Endothelial cell of umbilical vein (primary cell): ENCODE data around the gene MRM2. TPM values are rescaled to one million over a fixed set of nuclear protein-coding genes. Genes with fewer than 3 reads are reported as not detected.

Experiments used
- BruUV-seq: library from RNA; stranded (reverse); fragments of 400-500 nt; replicated peaks from 2 replicates; lab custom pipeline; 2021; lab: Mats Ljungman, UMichigan
- CTCF ChIA-PET: fragments of 300-600, 350-600 bp; sonication (Branson Sonifier 250); formaldehyde crosslinking; loops from one replicate; lab custom pipeline; 2021; ENCODE audit warnings: antibody characterized with exemption, inconsistent platforms; lab: Charles Lee
- POLR2A ChIA-PET: fragments of 300-600, 350-600 bp; sonication (Branson Sonifier 250); formaldehyde crosslinking; loops from one replicate; lab custom pipeline; 2021; ENCODE audit warnings: antibody characterized with exemption, inconsistent platforms; lab: Charles Lee
- DNase-seq: peaks from one replicate; pipeline ENCODE4 v3.0.0-alpha.2; 2011; ENCODE audit warnings: low read depth, low spot score
- FAIRE-seq: peaks from 2 replicates; lab custom pipeline; 2011; peaks lifted over from hg19 to GRCh38; lab: Jason Lieb, UNC
- H2AFZ ChIP-seq: 2 replicates; pipeline ENCODE4 v1.6.0; 2012; ENCODE audit warnings: low read depth, low read length, control low read depth, inconsistent platforms
- H3K27ac ChIP-seq: 2 replicates; pipeline ENCODE4 v1.5.1; 2011; ENCODE audit warnings: low read depth, mild to moderate bottlenecking, control low read depth, low read length, moderate library complexity; ENCODE audit not compliant: insufficient read depth
- H3K27me3 ChIP-seq, 2 experiments: 2 replicates each; pipeline versions ENCODE4 v1.6.0 to v1.6.1; 2011; ENCODE audit warnings: low read length in 2 of 2, mixed read lengths in 1 of 2; ENCODE audit not compliant: control insufficient read depth in 2 of 2, insufficient read depth in 2 of 2
- H3K36me3 ChIP-seq, 2 experiments: 2 replicates in 1 of 2; 3 replicates in 1 of 2; pipeline ENCODE4 v1.5.1; 2011; ENCODE audit warnings: low read length in 2 of 2, mild to moderate bottlenecking in 1 of 2, moderate library complexity in 1 of 2; ENCODE audit not compliant: control insufficient read depth in 2 of 2, insufficient read depth in 2 of 2; ENCODE audit errors: extremely low read depth in 1 of 2
- H3K4me1 ChIP-seq: 3 replicates; pipeline ENCODE4 v1.5.1; 2011; ENCODE audit warnings: mild to moderate bottlenecking, low read length; ENCODE audit not compliant: control insufficient read depth, insufficient read depth; ENCODE audit errors: extremely low read depth
- H3K4me2 ChIP-seq: 2 replicates; pipeline ENCODE4 v1.6.1; 2011; ENCODE audit warnings: low read length, control low read depth, mixed read lengths; ENCODE audit not compliant: insufficient read depth
- H3K4me3 ChIP-seq, 3 experiments: fragments of 200-600 bp in 1 of 3; sonication (generic), shearing (Covaris generic) in 1 of 3; replicated peaks in 1 of 3; 2 replicates each; pipeline ENCODE4 v1.5.1; 2011 to 2016; ENCODE audit warnings: control low read depth in 3 of 3, low read length in 3 of 3, mild to moderate bottlenecking in 2 of 3, inconsistent platforms in 1 of 3, low read depth in 1 of 3, moderate library complexity in 1 of 3; ENCODE audit not compliant: insufficient read depth in 1 of 3
- H3K79me2 ChIP-seq: 2 replicates; pipeline ENCODE4 v1.6.0; 2012; ENCODE audit warnings: low read length, inconsistent platforms; ENCODE audit not compliant: control insufficient read depth, insufficient read depth
- H3K9ac ChIP-seq: replicated peaks from 2 replicates; pipeline ENCODE3; 2011; ENCODE audit warnings: low read length, control low read depth; ENCODE audit not compliant: insufficient read depth; ENCODE audit errors: extremely low read depth
- H3K9me1 ChIP-seq: replicated peaks from 3 replicates; pipeline ENCODE4 v1.6.0; 2011; ENCODE audit warnings: mild to moderate bottlenecking, low read length; ENCODE audit not compliant: control insufficient read depth, insufficient read depth; ENCODE audit errors: extremely low read depth
- H3K9me3 ChIP-seq: replicated peaks from 2 replicates; pipeline ENCODE4 v1.5.1; 2012; ENCODE audit warnings: low read length, inconsistent platforms; ENCODE audit not compliant: control insufficient read depth, insufficient read depth
- H4K20me1 ChIP-seq: replicated peaks from 2 replicates; pipeline ENCODE3; 2011; ENCODE audit warnings: mild to moderate bottlenecking, low read length; ENCODE audit not compliant: control insufficient read depth, insufficient read depth; ENCODE audit errors: extremely low read depth
- EZH2 ChIP-seq: IDR thresholded peaks from 2 replicates; pipeline ENCODE4 v1.6.1; 2012; ENCODE audit warnings: borderline replicate concordance, low read depth, mild to moderate bottlenecking, moderate library complexity, low read length, inconsistent platforms; ENCODE audit not compliant: severe bottlenecking
- FOS ChIP-seq: IDR thresholded peaks from 2 replicates; pipeline ENCODE4 v1.6.1; 2011; ENCODE audit warnings: mild to moderate bottlenecking, low read length, moderate library complexity, borderline replicate concordance; ENCODE audit not compliant: insufficient read depth
- GATA2 ChIP-seq: IDR thresholded peaks from 2 replicates; pipeline ENCODE4 v1.7.0; 2011; ENCODE audit warnings: low read depth, mild to moderate bottlenecking, moderate library complexity, mixed read lengths, low read length; ENCODE audit not compliant: insufficient read length, insufficient read depth
- JUN ChIP-seq: IDR thresholded peaks from 2 replicates; pipeline ENCODE4 v1.6.1; 2011; ENCODE audit warnings: borderline replicate concordance, low read depth; ENCODE audit not compliant: insufficient read length, insufficient read depth
- MYC ChIP-seq: IDR thresholded peaks from one replicate; pipeline ENCODE4 v1.6.1; 2011; ENCODE audit warnings: mild to moderate bottlenecking, low read depth, low read length
- POLR2A ChIP-seq: IDR thresholded peaks from 2 replicates; pipeline ENCODE4 v1.6.1; 2012; ENCODE audit warnings: low read depth, mild to moderate bottlenecking, control low read depth, low read length
- dilution Hi-C: fragments of 300-500 bp; cut with MboI; formaldehyde crosslinking; loops from one replicate; pipeline ENCODE4 v1.15.0; 2019; ENCODE audit warnings: low sequenced_read_pairs; ENCODE audit not compliant: extremely low pct_ligation_motif_present
- intact Hi-C: fragments of 100-400 bp; cut with micrococcal nuclease; formaldehyde crosslinking; loops from one replicate; pipeline ENCODE4 v1.10.0; 2022
- polyA plus RNA-seq, 4 experiments: library from polyadenylated mRNA; depleted of rRNA in 3 of 4; stranded (reverse) in 3 of 4; unstranded in 1 of 4; fragments of >200 nt; gene quantifications; 2 replicates each; pipeline versions ENCODE4 v1.2.1 to v1.2.3, GENCODE V29; 2011 to 2012; ENCODE audit warnings: missing spikeins in 1 of 4
- total RNA-seq: library from RNA; stranded (reverse); gene quantifications from 2 replicates; pipeline ENCODE4 v1.2.3, GENCODE V29; 2021
- TF ChIP-seq, protein P1 (sequence below): IDR thresholded peaks from 2 replicates; pipeline ENCODE4 v1.6.1; 2011; ENCODE audit not compliant: insufficient read depth, insufficient read length
- TF ChIP-seq, protein P2 (sequence below), 2 donors: IDR thresholded peaks; 1 replicate in 1 of 2; 2 replicates in 1 of 2; pipeline ENCODE4 v1.5.1; 2011; ENCODE audit warnings: low read length in 2 of 2, mild to moderate bottlenecking in 2 of 2, moderate library complexity in 2 of 2, control low read depth in 1 of 2, inconsistent platforms in 1 of 2, low read depth in 1 of 2; ENCODE audit not compliant: insufficient read depth in 1 of 2; ENCODE audit errors: extremely low read depth in 1 of 2

The MRM2 gene
- total and polyA plus RNA-seq, 2 donors (not counting 3 experiments of a cell fraction or from before 2014, with no cell fraction given) = 10.6 to 20.8 TPM

DNA sequence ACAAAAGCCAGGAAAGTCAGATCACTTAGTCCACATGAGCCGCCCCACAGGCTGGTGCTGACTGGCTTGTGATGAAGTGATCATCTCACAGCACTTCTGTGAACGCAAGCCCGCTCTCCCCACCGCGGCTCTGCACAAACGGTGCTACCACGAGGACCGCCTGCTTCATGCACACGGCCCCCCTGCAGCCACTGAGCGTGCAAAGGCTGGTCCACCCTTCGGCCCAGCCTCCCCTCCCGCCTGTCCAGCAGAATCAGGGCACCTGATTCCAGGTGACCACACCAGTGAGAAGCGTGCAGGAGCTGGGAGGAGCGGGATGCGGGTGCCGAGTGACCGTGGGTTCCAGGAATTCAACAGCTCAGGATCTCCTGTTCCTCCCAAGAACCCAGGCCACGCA, 41.4 kb downstream of the MRM2 start:
- ChIA-PET POLR2A (no interaction called here), CTCF (interaction anchor here (1.8 kb wide), 1 partner anchor 9 kb away, joined by 6 read pairs; no protein-coding TSS in a partner anchor)
- Histone ChIP-seq H3K4me1 (no peaks in the 10 kb centered on the region), H3K9me3 (no peaks in the 10 kb centered on the region), H3K4me2 (no peak overlapping the region), H3K27ac (no peak overlapping the region), H3K9ac (no peak overlapping the region), H3K4me3 (no peak overlapping the region), H3K36me3 (peaks cover 0 to 8% of the 10 kb centered on the region in 2 experiments), H2AFZ (no peak overlapping the region), H3K9me1 (no peaks in the 10 kb centered on the region), H3K79me2 (no peaks in the 10 kb centered on the region), H4K20me1 (no peaks in the 10 kb centered on the region), H3K27me3 (no peaks in the 10 kb centered on the region)
- TF ChIP-seq MYC = no peak
- no peak for TF ChIP-seq FOS
- FAIRE-seq = no peak
- DNase-seq = no peak
- BruUV-seq = no TSS peak
- dilution Hi-C loops (no loop called here), intact Hi-C loops (no loop called here)

- POLR2A ChIA-PET = no interaction called here
- no peak for TF ChIP-seq JUN
- TF ChIP-seq, protein P1, sequence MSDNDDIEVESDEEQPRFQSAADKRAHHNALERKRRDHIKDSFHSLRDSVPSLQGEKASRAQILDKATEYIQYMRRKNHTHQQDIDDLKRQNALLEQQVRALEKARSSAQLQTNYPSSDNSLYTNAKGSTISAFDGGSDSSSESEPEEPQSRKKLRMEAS = no peak
- TF ChIP-seq GATA2 = no peak
- no peak for TF ChIP-seq POLR2A
- no peak for TF ChIP-seq EZH2
- TF ChIP-seq FOS = no peak
- TF ChIP-seq, protein P2, sequence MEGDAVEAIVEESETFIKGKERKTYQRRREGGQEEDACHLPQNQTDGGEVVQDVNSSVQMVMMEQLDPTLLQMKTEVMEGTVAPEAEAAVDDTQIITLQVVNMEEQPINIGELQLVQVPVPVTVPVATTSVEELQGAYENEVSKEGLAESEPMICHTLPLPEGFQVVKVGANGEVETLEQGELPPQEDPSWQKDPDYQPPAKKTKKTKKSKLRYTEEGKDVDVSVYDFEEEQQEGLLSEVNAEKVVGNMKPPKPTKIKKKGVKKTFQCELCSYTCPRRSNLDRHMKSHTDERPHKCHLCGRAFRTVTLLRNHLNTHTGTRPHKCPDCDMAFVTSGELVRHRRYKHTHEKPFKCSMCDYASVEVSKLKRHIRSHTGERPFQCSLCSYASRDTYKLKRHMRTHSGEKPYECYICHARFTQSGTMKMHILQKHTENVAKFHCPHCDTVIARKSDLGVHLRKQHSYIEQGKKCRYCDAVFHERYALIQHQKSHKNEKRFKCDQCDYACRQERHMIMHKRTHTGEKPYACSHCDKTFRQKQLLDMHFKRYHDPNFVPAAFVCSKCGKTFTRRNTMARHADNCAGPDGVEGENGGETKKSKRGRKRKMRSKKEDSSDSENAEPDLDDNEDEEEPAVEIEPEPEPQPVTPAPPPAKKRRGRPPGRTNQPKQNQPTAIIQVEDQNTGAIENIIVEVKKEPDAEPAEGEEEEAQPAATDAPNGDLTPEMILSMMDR (IDR thresholded peaks at IDR 0.05; ENCODE audit: extremely low read depth in 1 of 2, insufficient read depth in 1 of 2, low read depth in 1 of 2, low read length in 2 of 2) = no peak
- FAIRE-seq = no peak
- no TSS peak for BruUV-seq
- Histone ChIP-seq H3K9me3 (no peaks in the 10 kb centered on the region), H2AFZ (no peak overlapping the region), H3K27ac (no peak overlapping the region), H3K79me2 (no peaks in the 10 kb centered on the region), H3K9me1 (no peaks in the 10 kb centered on the region), H4K20me1 (no peaks in the 10 kb centered on the region), H3K4me3 (no peak overlapping the region), H3K9ac (no peak overlapping the region), H3K36me3 (peaks cover 0 to 8% of the 10 kb centered on the region in 2 experiments), H3K27me3 (no peaks in the 10 kb centered on the region), H3K4me2 (no peak overlapping the region), H3K4me1 (no peaks in the 10 kb centered on the region)
- dilution Hi-C loops (no loop called here), intact Hi-C loops (no loop called here)
- CTCF ChIA-PET = interaction anchor here (1.8 kb wide), 1 partner anchor 9 kb away, joined by 6 read pairs; no protein-coding TSS in a partner anchor
- no peak for DNase-seq
Observed at GRCh38 chr7:2199956-2200583, 41.9 kb downstream of the MRM2 start.
